GM18519 (cell line): ENCODE data around the gene PAPSS1.

Source experiments
- ATAC-seq: cut with Tn5 transposase; IDR thresholded peaks from one replicate; pipeline ENCODE4 v1.9.1; 2021; ENCODE audit warnings: mild to moderate bottlenecking, moderate library complexity; ENCODE audit not compliant: unreplicated experiment, low FRiP score

The PAPSS1 gene

GRCh38 chr4:107719922-107720722 is at the start of gene PAPSS1:
PAPSS1 (minus strand) TSS chr4:107720234; CDS start chr4:107720179, 55 bp downstream.
- ATAC-seq: peak; percentile 82

- no peak for ATAC-seq
Measured at GRCh38 chr4:107760281-107760947, 40.4 kb upstream of the PAPSS1 start.

GRCh38 chr4:107757864-107758476 is 37.9 kb upstream of the PAPSS1 start:
- no peak for ATAC-seq

GRCh38 chr4:107757283-107757682 is 37.2 kb upstream of the PAPSS1 start:
- no peak for ATAC-seq

GRCh38 chr4:107755841-107756356 is 35.9 kb upstream of the PAPSS1 start:
- no peak for ATAC-seq

- ATAC-seq: no peak
Measured at GRCh38 chr4:107751670-107752069, 31.6 kb upstream of the PAPSS1 start.

- ATAC-seq: no peak
Measured at GRCh38 chr4:107747748-107748486, 27.9 kb upstream of the PAPSS1 start.

- ATAC-seq: no peak
Measured at GRCh38 chr4:107746161-107746560, 26.1 kb upstream of the PAPSS1 start.

GRCh38 chr4:107744532-107744931 is 24.5 kb upstream of the PAPSS1 start:
- ATAC-seq: no peak

- ATAC-seq: peak; percentile 48
Measured at GRCh38 chr4:107743532-107743931, 23.5 kb upstream of the PAPSS1 start.

- ATAC-seq: no peak
Measured at GRCh38 chr4:107742791-107743190, 22.8 kb upstream of the PAPSS1 start.

- ATAC-seq: no peak
Measured at GRCh38 chr4:107742196-107742595, 22.2 kb upstream of the PAPSS1 start.

GRCh38 chr4:107740950-107741701 is 21.1 kb upstream of the PAPSS1 start:
- ATAC-seq: no peak

GRCh38 chr4:107740381-107740780 is 20.3 kb upstream of the PAPSS1 start:
- no peak for ATAC-seq

- ATAC-seq: no peak
Measured at GRCh38 chr4:107737450-107737849, 17.4 kb upstream of the PAPSS1 start.

- peak; percentile 59 for ATAC-seq
Measured at GRCh38 chr4:107736924-107737448, 17.0 kb upstream of the PAPSS1 start.

GRCh38 chr4:107736037-107736436 is 16.0 kb upstream of the PAPSS1 start:
- peak; percentile 46 for ATAC-seq

GRCh38 chr4:107734120-107734519 is 14.1 kb upstream of the PAPSS1 start:
- no peak for ATAC-seq

GRCh38 chr4:107733431-107733925 is 13.4 kb upstream of the PAPSS1 start:
- no peak for ATAC-seq
